HT1080 (cell line): ENCODE measurements around the gene ZNF584. TPM values are rescaled to one million over a fixed set of nuclear protein-coding genes. Genes with fewer than 3 reads are reported as not detected.
A peak's percentile ranks its signal among the peaks of the same experiment; 100 is the strongest.

ENCODE experiments used
- DNase-seq: peaks from one replicate; pipeline ENCODE4 v3.0.0-alpha.2; 2015; ENCODE audit warnings: low read depth
- total RNA-seq: library from RNA; depleted of rRNA; stranded (reverse); fragments of >200 nt; shearing (Covaris generic); gene quantifications from 2 replicates; pipeline ENCODE4 v1.2.3, GENCODE V29; 2014

The ZNF584 gene
- total RNA-seq, 1 experiment from 2014 or later: 33.4 TPM

- no peak for DNase-seq
These were observed 22.4 kb upstream of the ZNF584 start for GRCh38 chr19:58385891-58386575.

DNA sequence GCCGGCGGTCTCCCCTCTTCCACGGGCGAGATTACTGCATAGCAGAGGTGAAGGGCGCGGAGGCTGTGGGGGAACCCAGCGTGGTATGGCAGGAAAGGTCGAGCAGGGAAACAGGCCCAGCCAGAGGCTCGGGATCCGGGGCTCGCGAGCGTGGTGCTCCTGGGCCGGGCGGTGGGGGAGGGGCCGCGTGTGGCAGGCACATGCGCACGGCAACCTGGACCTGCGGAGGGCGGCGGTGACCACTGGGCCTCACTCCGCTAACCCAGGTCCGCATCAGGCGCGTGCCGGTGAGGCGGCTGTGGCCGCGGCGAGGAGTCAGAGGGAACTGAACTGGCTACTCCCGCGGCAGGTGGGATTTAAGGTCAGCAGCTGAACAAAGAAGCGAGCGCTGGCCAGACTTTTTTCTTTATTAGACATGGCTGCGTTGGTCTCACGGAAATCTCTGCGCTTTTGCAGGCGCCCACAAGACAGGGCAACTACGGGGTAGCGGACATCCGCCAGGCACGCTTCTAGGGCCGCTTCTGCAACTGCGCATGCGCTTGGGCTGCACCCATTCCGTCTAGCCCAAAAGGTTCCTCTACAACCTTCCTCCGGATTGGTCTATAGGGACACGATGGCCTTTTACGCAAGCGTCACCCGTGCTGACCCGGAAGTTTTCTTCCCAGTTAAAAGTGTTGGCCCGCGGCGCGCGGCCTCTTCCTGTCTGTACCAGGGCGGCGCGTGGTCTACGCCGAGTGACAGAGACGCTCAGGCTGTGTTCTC, 21.7 kb upstream of the ZNF584 start, which contains the start of gene RPS5:
Gene RPS5, plus strand, starts transcription at position 694 of the 762 bp plus-strand sequence. CDS start 869 bp downstream, outside the sequence.
- DNase-seq: peak; percentile 98

DNA sequence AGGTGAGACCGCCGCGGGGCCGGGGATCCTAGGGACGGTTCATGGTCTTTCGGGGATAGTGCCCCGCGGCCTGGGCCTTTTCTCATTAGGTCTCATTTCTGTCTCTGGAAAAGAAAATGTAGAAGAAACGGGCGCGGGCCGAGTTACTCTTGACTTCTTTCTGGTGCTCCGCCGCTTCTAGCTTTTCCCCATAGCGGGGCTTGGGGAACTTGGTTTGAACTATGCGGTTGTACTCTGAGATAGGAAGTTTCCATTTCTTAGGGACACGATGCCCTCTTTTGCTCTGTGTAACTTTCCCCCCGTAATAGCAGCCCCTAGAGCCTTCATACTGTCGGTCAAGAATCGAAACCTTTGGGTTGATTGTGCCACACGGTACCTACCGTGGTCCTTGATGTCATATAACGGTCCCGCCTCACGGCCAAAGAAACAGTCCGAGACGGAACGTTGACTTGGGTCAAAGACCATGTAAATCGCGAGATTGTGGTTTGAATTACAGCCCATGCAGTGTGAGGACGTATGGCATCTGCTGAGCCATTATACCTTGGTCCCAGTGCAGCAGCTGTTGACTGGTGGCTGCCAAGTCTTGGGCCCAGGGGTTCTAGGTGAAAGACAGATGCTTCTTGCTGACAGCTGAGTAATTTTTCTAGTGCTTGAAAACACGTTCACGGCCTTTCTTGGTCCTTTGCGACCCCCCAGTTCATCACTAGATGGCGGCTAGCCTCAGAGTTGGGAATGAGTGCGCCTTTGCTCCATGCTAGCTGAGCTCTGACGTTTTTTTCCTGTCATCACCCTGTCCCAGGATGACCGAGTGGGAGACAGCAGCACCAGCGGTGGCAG, 20.9 kb upstream of the ZNF584 start:
- no peak for DNase-seq

DNA sequence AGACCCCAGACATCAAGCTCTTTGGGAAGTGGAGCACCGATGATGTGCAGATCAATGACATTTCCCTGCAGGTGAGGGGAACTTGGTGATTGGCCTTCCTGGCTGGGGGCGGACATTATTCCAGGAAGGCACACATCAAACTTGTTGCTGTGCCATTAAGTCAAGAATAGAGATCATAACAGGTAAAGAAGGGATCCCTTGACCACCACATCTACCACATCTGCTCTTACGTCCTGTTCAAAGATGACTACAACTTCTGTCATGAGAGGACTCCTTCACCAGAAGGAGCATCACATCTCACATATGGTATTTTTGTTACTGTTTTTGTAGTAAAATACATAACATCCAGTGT, 20.3 kb upstream of the ZNF584 start:
- DNase-seq: no peak

DNA sequence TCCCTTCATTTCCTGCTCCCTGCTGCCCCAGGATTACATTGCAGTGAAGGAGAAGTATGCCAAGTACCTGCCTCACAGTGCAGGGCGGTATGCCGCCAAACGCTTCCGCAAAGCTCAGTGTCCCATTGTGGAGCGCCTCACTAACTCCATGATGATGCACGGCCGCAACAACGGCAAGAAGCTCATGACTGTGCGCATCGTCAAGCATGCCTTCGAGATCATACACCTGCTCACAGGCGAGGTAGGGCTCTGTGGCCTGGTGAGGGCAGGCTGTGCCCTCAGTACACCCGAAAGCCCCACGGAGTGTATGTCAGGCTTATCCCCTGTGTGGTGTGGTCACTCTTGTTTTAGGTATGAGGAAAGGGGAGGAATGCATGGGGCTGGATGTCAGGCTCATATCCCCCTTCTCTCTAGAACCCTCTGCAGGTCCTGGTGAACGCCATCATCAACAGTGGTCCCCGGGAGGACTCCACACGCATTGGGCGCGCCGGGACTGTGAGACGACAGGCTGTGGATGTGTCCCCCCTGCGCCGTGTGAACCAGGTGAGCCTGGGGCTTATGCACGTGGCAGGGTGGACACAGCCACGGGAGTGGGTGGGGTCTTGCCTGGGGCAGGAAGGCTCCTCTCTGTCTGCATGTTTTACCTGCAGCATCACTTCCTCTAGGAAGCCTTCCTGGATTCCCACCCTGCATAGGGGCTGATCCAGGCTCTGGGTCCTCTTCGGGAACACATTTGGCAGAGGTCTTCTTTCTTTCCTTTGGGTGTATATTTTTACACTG, 15.3 kb upstream of the ZNF584 start:
- no peak for DNase-seq

GRCh38 chr19:58393725-58394033, 14.8 kb upstream of the ZNF584 start:
- no peak for DNase-seq

GRCh38 chr19:58394821-58395219, 13.6 kb upstream of the ZNF584 start:
- DNase-seq: no peak

- peak; percentile 52 for DNase-seq
These were observed 13.1 kb upstream of the ZNF584 start, which contains the start of gene RNF225 for GRCh38 chr19:58395220-58395978. Gene RNF225, plus strand, starts transcription at chr19:58395656. Its CDS starts 434 bp downstream, at chr19:58396090.

DNA sequence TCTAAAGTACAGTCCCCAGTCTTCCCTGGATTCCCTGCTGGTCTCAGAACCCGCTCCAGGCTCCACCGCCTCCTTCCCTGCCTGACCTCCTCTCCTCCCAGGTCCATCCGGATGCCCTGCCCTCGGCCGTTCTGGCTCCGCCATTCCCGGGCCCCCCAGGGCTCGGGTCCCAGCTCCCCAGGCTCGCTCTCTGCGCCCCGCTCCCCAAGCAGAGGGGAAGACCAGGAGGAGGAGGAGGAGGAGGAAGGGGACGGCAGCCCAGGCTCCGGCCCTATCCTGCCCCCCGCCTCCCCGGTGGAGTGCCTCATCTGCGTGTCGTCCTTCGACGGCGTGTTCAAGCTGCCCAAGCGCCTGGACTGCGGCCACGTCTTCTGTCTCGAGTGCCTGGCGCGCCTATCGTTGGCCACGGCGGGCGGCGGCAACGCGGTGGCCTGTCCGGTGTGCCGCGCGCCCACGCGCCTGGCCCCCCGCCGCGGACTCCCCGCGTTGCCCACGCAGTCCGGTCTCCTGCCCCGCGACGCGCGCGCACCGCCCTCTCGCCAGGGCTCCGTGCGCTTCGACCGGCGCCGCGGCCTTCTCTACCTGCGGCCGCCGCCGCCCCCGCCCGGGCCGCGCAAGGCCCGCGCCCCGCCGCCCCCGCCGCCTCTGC, 12.3 kb upstream of the ZNF584 start:
- DNase-seq: no peak

DNA sequence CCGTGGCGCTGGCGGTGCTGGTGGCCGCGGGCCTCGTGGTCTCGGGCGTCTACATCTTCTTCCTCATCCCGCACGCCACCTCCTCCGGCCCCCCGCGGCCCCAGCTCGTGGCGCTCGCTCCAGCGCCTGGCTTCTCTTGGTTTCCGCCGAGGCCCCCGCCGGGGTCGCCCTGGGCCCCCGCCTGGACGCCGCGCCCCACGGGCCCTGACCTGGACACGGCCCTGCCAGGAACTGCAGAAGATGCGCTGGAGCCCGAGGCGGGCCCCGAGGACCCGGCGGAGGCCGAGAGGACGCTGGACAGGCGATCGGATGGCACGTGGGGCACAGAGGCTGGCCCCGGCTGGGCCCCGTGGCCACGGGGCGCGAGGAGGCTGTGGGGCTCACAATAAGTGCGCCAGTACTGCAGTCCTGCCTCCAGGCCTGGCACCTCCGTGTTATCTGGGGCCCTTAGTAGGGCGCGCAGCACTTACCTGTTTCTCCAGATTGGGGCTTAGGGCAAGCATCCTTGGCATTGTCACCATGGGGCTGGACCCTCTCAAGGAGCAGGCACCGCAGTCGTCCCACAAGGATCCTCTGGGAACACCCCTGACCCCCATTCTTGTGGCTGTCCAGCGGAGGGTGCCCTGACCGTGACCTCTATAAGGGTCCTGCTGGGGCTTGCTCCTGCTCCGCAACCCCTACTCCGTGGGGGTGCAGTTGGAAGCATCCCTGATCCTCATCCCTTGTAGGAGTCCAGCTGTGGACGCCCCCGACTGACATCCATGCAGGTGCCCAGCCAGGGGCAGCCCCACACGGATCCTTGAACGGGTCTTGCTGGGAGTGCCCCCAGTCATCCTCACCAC, 11.5 kb upstream of the ZNF584 start:
- no peak for DNase-seq

- DNase-seq: no peak
These were observed 10.9 kb upstream of the ZNF584 start for GRCh38 chr19:58397533-58398037.

DNA sequence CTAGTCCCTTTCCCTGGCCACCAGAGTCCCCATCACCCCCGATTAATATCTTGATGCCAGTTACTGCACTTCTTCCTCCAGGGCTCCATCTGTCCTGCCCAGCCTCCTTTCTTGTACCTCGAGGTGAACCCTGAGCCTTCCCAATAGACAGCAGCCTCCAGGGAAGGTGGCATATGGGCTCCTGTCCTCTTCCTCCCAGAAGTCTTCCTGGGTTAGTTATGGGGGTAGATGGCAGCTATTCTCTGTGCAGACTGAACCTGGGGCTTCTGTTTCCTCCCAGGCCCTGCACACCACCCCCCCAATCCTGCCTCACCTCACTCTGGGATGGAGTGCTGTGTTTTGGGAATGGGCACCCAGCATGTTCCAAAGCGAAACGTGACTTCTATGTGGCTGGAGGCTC, 10.4 kb upstream of the ZNF584 start:
- DNase-seq: no peak

GRCh38 chr19:58398545-58398944, 9.9 kb upstream of the ZNF584 start:
- no peak for DNase-seq

DNA sequence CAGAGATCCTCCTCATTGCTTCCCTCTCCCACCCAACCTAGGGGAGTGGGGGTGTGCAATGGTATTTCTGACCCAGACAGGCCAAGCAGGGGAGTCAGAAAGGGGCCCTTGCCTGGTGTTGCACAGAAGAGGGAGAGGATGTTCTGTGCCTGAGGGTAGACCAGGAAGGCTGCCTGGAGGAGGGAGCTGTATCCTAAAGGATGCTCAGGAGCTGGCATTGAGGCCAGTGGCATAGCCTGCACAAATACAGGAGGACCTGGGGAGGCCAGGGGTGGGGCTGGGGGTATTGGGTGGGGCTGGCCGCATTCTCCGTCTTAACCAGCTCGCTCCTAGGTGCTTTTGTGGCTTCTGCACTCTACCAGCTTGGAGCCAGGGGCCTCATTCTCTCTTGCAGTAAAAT, 8.5 kb upstream of the ZNF584 start:
- DNase-seq: no peak

DNA sequence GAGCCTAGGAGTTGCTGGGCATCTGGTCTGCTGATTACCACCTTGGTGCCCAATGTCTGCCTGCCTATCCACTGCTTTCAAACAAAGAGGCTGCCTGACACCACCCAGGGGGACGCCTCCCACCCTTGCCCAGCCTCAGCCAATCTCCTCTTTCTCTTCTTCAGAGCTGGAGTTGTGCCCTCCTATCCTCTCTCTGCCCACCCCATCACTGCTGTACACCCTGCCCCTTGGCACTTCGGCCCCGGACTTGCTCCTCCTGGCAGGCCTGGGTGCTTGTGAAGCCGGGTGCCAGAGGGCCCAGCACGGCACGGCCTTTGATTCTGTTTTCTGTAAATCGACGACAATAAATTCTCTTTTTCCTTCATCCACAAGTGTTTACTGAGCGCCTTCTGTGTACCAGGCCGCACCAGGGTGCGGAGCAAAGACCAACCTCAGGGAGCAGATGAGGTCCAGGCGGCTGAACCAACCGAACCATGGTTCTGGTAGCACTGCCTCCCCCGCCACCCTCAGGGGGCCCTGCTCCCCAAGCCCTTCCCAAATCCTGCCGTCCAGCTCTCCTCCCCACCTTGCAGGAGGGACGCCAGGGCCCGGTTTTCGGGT, 8.0 kb upstream of the ZNF584 start:
- DNase-seq: no peak

DNA sequence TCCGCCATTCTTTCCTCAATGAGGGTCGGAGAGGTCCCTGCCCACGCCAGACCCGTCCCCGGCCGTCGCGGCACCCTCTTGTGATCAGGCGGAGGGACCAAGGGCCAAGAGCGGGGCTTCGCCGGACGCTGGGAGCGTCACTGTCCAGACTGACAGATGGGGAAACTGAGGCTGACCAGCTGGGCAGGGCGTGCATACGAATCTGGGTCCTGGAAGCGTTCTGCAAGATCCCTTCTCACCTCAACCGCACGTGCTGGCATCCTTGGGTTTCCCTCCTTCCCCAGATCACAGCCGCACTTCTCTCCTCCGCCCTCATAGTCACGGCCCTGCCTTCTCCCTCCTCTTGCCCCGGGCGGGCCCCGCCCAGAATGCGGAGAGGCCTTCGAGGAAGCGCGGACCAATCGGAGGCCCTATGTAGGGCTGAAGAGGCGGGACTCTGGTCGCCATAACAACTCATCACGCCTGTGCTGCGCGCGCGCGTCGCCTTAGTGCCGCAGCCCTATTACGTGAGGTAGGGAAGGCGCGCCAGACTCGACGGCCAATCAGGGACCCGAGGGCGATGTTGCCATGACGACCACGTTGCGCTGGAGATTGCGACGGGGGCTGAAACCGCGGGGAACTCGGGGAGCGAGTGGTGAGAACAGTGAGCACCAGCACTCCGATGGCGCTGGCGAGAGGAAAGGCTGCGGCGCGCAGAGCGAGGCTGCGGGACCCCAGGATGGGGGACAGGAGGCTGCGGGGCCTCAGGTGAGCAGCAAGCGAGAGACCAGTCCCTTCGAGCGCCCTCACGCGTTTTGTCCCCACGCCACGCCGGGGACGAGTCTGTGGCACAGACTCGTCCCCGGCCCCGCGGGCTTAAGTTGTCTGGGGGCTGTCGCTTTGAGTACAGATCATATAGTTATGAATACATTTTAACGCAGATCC, 7.3 kb upstream of the ZNF584 start:
- DNase-seq: peak; percentile 99

- DNase-seq: no peak
These were observed 6.5 kb upstream of the ZNF584 start for GRCh38 chr19:58401840-58402421.
